ENCODE data around the gene PACRG. TPM values are rescaled to one million over a fixed set of nuclear protein-coding genes. Genes with fewer than 3 reads are reported as not detected.

PACRG gene
- total and polyA plus RNA-seq, 2 of the 4 experiments (the other 2 are of a cell fraction): not detected

GRCh38 chr6:162942866-162943265, 215.1 kb downstream of the PACRG start:
- Histone ChIP-seq H4K20me1 (ENCODE audit: insufficient read depth, low read length) (no peaks in the 10 kb centered on the region), H4K91ac (ENCODE audit: insufficient read depth, low read depth, low read length) (no peak overlapping the region), H2BK20ac (ENCODE audit: low read depth, low read length) (no peak overlapping the region), H3K14ac (replicated peaks; ENCODE audit: low read depth, low read length) (no peak overlapping the region), H4K8ac (ENCODE audit: low read depth in 2 of 2, low read length in 2 of 2) (no peak overlapping the region), H3K56ac (ENCODE audit: extremely low read depth, insufficient read depth, low read length) (no peak overlapping the region), H2BK5ac (ENCODE audit: low read depth, low read length, poor library complexity, severe bottlenecking) (no peak overlapping the region), H3K27me3 (ENCODE audit: control insufficient read depth, insufficient read depth, low read length) (no peaks in the 10 kb centered on the region), H3K9me1 (ENCODE audit: insufficient read depth, low read length) (no peaks in the 10 kb centered on the region), H3K4ac (ENCODE audit: low read depth, low read length) (no peak overlapping the region), H3K4me3 (ENCODE audit: insufficient read depth, low read depth, low read length) (no peak overlapping the region), H3K4me2 (ENCODE audit: low read depth, low read length) (no peak overlapping the region), H3K23ac (ENCODE audit: low read depth, low read length) (no peak overlapping the region), H2AK9ac (replicated peaks; ENCODE audit: low read depth, low read length, poor library complexity) (no peak overlapping the region), H3K4me1 (ENCODE audit: control insufficient read depth, insufficient read depth, low read length) (no peaks in the 10 kb centered on the region), H2BK15ac (ENCODE audit: low read depth, low read length) (no peak overlapping the region), H3K79me1 (ENCODE audit: low read depth in 1 of 2, low read length in 2 of 2) (no peaks in the 10 kb centered on the region), H3K36me3 (ENCODE audit: control insufficient read depth, insufficient read depth, low read length) (no peaks in the 10 kb centered on the region), H4K5ac (ENCODE audit: low read depth, low read length) (no peak overlapping the region), H3K9me3 (ENCODE audit: control insufficient read depth, insufficient read depth, low read length) (peaks cover 4% of the 10 kb centered on the region; the same call in 1 of the 2 replicates), H3K9ac (ENCODE audit: low read depth, low read length) (no peak overlapping the region), H3K18ac (ENCODE audit: low read depth, low read length) (no peak overlapping the region), H2AK5ac (ENCODE audit: low read depth, low read length) (no peak overlapping the region), H3K27ac (ENCODE audit: insufficient read depth, low read length) (no peak overlapping the region), H2AFZ (replicated peaks; ENCODE audit: low read length, poor library complexity) (no peak overlapping the region), H2BK120ac (ENCODE audit: low read depth, low read length) (no peak overlapping the region)
- peak; percentile 61 for DNase-seq
- TF ChIP-seq MAFK (IDR thresholded peaks at IDR 0.05; ENCODE audit: low read depth, low read length) (no peak), MAZ (IDR thresholded peaks at IDR 0.05; ENCODE audit: borderline replicate concordance, low read depth, low read length) (no peak), RCOR1 (IDR thresholded peaks at IDR 0.05; ENCODE audit: insufficient replicate concordance, low read length) (no peak), RAD21 (IDR thresholded peaks at IDR 0.05; ENCODE audit: low read length) (no peak), ELK1 (IDR thresholded peaks at IDR 0.05; ENCODE audit: borderline replicate concordance, low read depth, low read length) (no peak), FOS (IDR thresholded peaks at IDR 0.05; ENCODE audit: low read depth, low read length) (no peak), CTCF (conservative IDR thresholded peaks at IDR 0.05; ENCODE audit: low read depth, low read length) (no peak), USF2 (IDR thresholded peaks at IDR 0.05; ENCODE audit: low read depth, low read length) (no peak), NFE2L2 (IDR thresholded peaks at IDR 0.05; ENCODE audit: low read depth, low read length) (no peak), CEBPB (IDR thresholded peaks at IDR 0.05; ENCODE audit: low read depth, low read length) (no peak), MXI1 (IDR thresholded peaks at IDR 0.05; ENCODE audit: borderline replicate concordance, low read depth, low read length) (no peak), POLR2A (IDR thresholded peaks at IDR 0.05; ENCODE audit: low read depth, low read length) (no peak), SMC3 (IDR thresholded peaks at IDR 0.05; ENCODE audit: low read depth, low read length) (no peak), RFX5 (IDR thresholded peaks at IDR 0.05; ENCODE audit: low read depth, low read length) (no peak), CHD1 (IDR thresholded peaks at IDR 0.05; ENCODE audit: low read depth, low read length) (no peak)
- intact Hi-C loops (cut with micrococcal nuclease): no loop called here
- ATAC-seq (ENCODE audit: low read depth): peak; percentile 24
- POLR2A ChIA-PET (ENCODE audit: unreplicated experiment): no interaction called here
- dilution Hi-C loops (cut with HindIII; ENCODE audit: low sequenced_read_pairs, unreplicated experiment): no loop called here
- WGBS, 2 experiments (ENCODE audit: extremely low coverage in 2 of 2, insufficient read length in 1 of 2): 75% methylated on average over 2 of the region's 2 CpGs; no CpG with 5 or more reads in 1 of the 2 experiments
- CTCF ChIA-PET: interaction anchor here (0.8 kb wide), 1 partner anchor 15 kb away, joined by 3 read pairs; no protein-coding TSS in a partner anchor
- BruUV-seq (replicated peaks): no TSS peak
- in situ Hi-C loops (cut with MboI; ENCODE audit: low sequenced_read_pairs): no loop called here
